ENCODE data around the gene COL9A3. TPM values are rescaled to one million over a fixed set of nuclear protein-coding genes. Genes with fewer than 3 reads are reported as not detected.

The COL9A3 gene
- total RNA-seq, 1 donor from 2014 or later: 576 TPM

- H3K27me3 Mint-ChIP-seq (ENCODE audit: low read depth): no peaks in the 10 kb centered on the region
- peaks cover 5% of the 10 kb centered on the region for H3K36me3 Mint-ChIP-seq
- no peak for TF ChIP-seq CTCF (IDR thresholded peaks at IDR 0.05; ENCODE audit: unreplicated experiment)
- no peak for DNase-seq (ENCODE audit: low spot score in 2 of 2, unreplicated experiment in 2 of 2)
- H3K27ac Mint-ChIP-seq: no peak overlapping the region
- H3K4me3 Mint-ChIP-seq: no peak overlapping the region
- no peaks in the 10 kb centered on the region for H3K9me3 Mint-ChIP-seq
- H3K4me1 Mint-ChIP-seq: peaks cover 12% of the 10 kb centered on the region
Observed at GRCh38 chr20:62828051-62828450, 11.2 kb downstream of the COL9A3 start.

DNA sequence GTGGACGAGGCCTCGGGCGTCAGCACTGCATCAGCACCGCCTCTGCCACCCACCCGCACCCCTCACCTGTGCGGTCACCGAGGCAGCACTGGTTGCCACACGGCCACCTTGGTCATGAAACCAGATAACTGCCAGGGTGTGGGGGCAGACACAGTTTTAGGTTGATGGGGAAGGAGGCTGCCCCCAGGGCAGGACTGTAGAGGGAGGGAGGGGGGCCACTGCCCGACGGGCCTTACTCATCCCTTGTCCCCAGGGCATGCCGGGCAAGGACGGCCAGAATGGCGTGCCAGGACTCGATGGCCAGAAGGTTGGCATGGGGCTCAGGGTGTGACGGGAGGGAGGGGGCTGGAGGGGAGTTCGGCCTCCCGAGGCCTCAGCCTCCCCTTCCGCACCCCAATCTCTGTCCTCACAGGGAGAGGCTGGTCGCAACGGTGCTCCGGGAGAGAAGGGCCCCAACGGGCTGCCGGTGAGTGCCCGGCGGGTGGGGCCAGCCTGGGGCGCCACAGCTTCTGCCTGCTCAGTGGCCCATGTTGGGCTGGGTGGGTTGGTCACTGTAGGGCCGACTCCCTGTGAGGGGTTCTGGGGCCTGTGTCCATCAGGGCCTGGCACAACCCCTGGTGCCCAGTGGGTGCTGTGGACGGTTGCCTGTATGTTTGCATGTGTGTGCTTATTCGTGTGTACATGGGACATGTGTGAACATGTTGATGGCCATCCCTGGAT, 11.8 kb downstream of the COL9A3 start:
- TF ChIP-seq CTCF (IDR thresholded peaks at IDR 0.05; ENCODE audit: unreplicated experiment): no peak
- H3K4me3 Mint-ChIP-seq: no peak overlapping the region
- no peaks in the 10 kb centered on the region for H3K9me3 Mint-ChIP-seq
- H3K4me1 Mint-ChIP-seq: peaks cover 10% of the 10 kb centered on the region
- DNase-seq (ENCODE audit: low spot score in 2 of 2, unreplicated experiment in 2 of 2): no peak
- no peaks in the 10 kb centered on the region for H3K27me3 Mint-ChIP-seq (ENCODE audit: low read depth)
- peaks cover 7% of the 10 kb centered on the region for H3K36me3 Mint-ChIP-seq
- H3K27ac Mint-ChIP-seq: no peak overlapping the region

DNA sequence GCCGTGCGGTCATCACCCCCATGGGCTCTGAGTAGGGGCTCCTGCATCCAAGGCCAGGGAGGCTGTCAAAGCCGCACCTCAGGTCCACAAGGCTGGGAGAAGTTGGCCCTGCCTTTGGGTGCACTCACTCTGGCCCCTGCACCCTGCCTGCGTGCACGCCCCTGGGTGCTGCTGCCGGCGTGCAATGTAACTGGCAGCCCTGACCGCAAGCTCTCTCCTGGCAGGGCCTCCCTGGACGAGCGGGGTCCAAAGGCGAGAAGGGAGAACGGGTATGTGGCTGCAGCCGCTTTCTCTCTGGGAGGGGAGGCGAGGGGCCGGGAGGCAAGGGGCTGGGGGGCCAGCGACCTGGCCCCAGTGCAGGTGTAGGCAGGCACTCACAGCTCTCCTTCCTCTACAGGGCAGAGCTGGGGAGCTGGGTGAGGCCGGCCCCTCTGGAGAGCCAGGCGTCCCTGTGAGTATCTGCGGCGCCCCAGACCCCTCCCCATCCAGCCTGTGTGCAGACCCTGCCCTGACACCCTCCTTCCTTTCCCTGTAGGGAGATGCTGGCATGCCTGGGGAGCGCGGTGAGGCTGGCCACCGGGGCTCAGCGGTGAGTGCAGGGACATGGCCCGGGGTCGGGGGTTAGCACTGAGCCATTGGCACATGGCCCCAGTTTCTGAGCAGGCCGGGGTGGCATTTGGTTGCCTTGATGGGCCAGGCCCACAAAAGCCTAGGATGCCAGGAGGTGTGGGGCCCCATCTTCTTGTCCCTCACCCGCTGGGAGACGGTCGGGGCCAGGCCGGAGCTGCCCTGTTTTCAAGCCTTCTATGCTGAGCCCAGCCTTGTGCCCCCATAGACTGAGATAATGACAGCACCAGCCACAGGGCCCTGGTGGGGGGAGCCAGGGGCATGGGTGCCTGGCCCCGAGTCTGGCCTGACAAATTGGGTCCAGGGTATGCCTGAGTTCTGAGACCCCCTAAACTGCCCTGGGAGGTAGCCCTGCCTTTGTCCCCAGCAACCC, 12.7 kb downstream of the COL9A3 start:
- no peaks in the 10 kb centered on the region for H3K9me3 Mint-ChIP-seq
- H3K27ac Mint-ChIP-seq: no peak overlapping the region
- H3K27me3 Mint-ChIP-seq (ENCODE audit: low read depth): no peaks in the 10 kb centered on the region
- H3K36me3 Mint-ChIP-seq: peaks cover 11% of the 10 kb centered on the region
- no peak overlapping the region for H3K4me3 Mint-ChIP-seq
- peaks cover 7% of the 10 kb centered on the region for H3K4me1 Mint-ChIP-seq
- no peak for TF ChIP-seq CTCF (IDR thresholded peaks at IDR 0.05; ENCODE audit: unreplicated experiment)
- no peak for DNase-seq (ENCODE audit: low spot score in 2 of 2, unreplicated experiment in 2 of 2)

- no peak for TF ChIP-seq CTCF (IDR thresholded peaks at IDR 0.05; ENCODE audit: unreplicated experiment)
- H3K36me3 Mint-ChIP-seq: peaks cover 13% of the 10 kb centered on the region
- no peak overlapping the region for H3K4me3 Mint-ChIP-seq
- peaks cover 6% of the 10 kb centered on the region for H3K4me1 Mint-ChIP-seq
- DNase-seq (ENCODE audit: low spot score in 2 of 2, unreplicated experiment in 2 of 2): no peak
- no peaks in the 10 kb centered on the region for H3K27me3 Mint-ChIP-seq (ENCODE audit: low read depth)
- H3K27ac Mint-ChIP-seq: no peak overlapping the region
- H3K9me3 Mint-ChIP-seq: no peaks in the 10 kb centered on the region
Observed at GRCh38 chr20:62830251-62830650, 13.4 kb downstream of the COL9A3 start.

DNA sequence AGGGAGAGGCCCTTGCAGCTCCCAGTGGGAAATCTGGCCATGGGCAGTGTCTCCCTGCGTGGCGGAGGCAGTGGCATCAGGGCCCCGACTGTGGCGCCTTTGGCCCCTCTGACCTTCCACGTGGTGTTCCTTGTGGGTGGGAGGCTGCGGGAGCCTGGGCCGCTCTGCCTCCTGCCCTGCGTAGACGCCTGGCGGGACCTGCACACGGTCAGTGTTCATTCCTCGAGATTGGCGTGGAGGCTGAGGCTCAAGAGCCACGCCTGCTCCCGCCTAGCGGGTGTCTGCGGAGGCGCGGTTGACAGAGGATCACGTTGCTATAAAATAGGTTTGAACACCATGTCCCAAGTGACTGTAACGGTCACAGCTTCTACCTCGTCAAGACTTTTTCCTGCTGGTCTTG, 14.0 kb downstream of the COL9A3 start:
- no peak overlapping the region for H3K4me3 Mint-ChIP-seq
- H3K27ac Mint-ChIP-seq: no peak overlapping the region
- no peaks in the 10 kb centered on the region for H3K9me3 Mint-ChIP-seq

More for the DNA sequence above, 14.0 kb downstream of the COL9A3 start:
- Mint-ChIP-seq H3K27me3 (ENCODE audit: low read depth) (no peaks in the 10 kb centered on the region), H3K4me1 (peaks cover 10% of the 10 kb centered on the region), H3K36me3 (peaks cover 18% of the 10 kb centered on the region)
- DNase-seq (ENCODE audit: low spot score in 2 of 2, unreplicated experiment in 2 of 2): no peak
- no peak for TF ChIP-seq CTCF (IDR thresholded peaks at IDR 0.05; ENCODE audit: unreplicated experiment)

Measured in mesothelial cell of epicardium (in vitro differentiated cells).